22Rv1 (cell line): ENCODE measurements around the gene ASCL5.

ENCODE experiments used
- H3K27ac ChIP-seq: fragments of 450-650 bp; 2 replicates; pipeline ENCODE4 v1.5.1; 2017
- ZFX ChIP-seq: fragments of 450-650 bp; IDR thresholded peaks from 2 replicates; pipeline ENCODE4 v1.6.1; 2017; ENCODE audit warnings: antibody characterized with exemption, borderline replicate concordance
- TF ChIP-seq, protein P1 (sequence below): fragments of 450-650 bp; IDR thresholded peaks from 2 replicates; pipeline ENCODE4 v1.5.1; 2017; ENCODE audit warnings: mild to moderate bottlenecking

Gene ASCL5

DNA sequence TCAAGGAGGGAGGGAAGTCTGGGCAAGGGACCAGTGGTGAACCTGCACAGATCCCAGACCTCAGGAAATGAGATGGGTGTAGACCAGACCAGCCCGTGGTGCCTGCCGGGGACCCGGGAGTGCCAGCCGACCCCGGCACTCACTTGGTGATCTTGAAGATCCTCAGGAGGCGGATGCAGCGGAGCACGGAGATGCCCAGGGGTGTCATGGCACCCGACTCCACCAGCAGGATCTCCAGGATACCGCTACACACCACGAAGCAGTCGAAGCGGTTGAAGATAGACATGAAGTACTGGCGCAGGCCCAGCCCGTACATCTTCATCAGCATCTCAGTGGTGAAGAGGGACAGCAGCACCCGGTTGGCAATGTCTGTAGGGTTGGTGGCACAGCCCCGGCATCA, 49.2 kb downstream of the ASCL5 start:
- H3K27ac ChIP-seq: no peak overlapping the region
- TF ChIP-seq ZFX: no peak
- TF ChIP-seq, protein P1, sequence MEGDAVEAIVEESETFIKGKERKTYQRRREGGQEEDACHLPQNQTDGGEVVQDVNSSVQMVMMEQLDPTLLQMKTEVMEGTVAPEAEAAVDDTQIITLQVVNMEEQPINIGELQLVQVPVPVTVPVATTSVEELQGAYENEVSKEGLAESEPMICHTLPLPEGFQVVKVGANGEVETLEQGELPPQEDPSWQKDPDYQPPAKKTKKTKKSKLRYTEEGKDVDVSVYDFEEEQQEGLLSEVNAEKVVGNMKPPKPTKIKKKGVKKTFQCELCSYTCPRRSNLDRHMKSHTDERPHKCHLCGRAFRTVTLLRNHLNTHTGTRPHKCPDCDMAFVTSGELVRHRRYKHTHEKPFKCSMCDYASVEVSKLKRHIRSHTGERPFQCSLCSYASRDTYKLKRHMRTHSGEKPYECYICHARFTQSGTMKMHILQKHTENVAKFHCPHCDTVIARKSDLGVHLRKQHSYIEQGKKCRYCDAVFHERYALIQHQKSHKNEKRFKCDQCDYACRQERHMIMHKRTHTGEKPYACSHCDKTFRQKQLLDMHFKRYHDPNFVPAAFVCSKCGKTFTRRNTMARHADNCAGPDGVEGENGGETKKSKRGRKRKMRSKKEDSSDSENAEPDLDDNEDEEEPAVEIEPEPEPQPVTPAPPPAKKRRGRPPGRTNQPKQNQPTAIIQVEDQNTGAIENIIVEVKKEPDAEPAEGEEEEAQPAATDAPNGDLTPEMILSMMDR: no peak

DNA sequence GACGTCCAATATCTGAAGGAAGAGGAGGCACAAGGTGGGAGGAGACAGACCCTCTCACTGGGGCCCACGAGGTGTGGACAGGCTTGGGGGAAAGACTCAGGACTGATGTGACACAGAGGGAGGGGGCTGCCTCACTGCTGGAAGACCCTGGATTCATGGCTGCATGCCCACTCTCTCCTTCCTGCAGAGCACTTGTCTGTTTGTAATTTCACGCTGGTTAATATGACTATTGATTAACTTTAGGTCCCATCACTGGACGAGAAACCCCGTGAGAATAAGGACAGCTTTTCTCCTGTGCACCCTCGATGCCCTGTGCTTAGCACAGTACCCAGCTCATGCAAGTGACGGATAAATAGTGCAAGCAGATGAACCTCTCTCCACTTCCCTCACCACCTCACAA, 49.9 kb downstream of the ASCL5 start:
- no peak overlapping the region for H3K27ac ChIP-seq
- no peak for TF ChIP-seq ZFX
- TF ChIP-seq, protein P1: no peak

DNA sequence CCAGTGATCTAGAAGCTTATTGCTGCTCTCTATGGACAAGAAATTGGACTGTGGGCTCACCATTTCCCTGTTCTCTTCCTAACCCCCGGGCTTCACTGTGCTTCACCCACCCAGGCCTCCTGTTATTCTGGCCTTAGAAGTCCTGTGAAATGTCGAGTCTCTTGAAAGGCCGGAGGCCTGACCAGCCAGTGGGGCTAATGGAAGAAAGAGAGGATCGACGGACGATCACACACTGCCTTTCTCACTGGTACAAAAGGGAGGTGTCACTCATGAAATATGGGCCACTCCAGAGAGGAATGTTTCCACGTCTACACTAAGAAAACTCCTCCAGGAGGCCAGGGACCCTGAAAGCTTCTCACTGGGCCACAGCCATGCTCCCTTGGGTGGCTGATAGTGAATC, 50.9 kb downstream of the ASCL5 start:
- no peak overlapping the region for H3K27ac ChIP-seq
- TF ChIP-seq ZFX: no peak
- TF ChIP-seq, protein P1: no peak

DNA sequence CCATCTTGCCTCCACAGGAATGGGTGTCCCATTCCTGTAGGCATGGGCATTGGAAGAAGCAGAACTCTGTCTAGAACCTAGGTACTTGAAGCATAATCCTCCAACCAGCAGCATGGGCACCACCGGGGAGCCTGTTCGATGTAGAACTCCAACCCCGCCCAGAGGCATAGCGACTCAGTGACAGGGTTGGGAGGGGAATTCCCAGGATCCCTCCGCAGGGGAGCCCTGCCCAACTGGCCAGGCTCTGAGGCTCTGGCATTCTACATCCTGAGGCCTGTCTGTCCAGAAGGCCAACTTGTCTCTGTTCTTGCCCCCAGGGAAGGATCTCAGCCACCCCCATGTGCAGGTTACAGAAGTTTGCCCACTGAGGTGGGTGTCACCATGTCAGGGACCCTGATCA, 53.0 kb downstream of the ASCL5 start:
- no peak for TF ChIP-seq ZFX
- H3K27ac ChIP-seq: no peak overlapping the region

DNA sequence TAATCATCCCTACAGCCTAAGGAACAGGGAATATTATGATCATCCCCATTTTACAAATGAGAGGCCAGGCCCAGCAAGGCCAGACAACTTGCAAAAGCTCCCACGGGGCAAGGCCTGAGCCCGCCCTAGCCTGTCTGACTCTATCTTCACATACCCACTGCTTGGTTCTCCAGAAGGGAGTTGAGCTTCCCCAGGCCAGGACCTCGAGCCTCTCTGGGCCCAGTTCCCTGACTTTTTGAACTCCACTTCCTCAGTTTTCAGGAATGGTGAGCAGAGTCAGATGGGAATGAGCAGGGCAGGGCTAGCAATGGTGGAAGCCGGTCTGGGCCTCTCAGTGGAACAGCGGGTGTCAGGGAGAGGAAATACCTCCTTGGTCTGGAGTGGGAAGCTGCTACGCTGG, 54.1 kb downstream of the ASCL5 start:
- no peak for TF ChIP-seq ZFX
- TF ChIP-seq, protein P1: no peak
- H3K27ac ChIP-seq: no peak overlapping the region

DNA sequence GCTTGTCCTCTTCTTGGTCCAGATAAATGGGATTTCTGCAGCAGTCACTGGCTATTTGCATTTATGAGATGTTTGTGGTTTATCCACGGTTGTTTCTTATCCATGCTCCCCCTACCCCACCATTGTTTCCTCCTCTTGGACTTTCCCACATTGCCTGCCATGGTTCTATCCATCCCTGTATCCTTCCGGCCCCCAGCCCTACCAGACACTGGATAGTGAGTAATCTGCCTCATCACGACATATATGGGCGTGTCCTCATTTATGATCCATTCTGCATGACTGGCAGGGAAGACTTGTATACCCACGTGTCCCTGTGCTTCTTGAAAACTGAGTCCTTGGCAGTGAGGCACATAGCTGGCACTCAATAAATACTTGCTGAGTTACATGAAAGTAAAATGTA, 54.8 kb downstream of the ASCL5 start:
- TF ChIP-seq, protein P1: no peak
- no peak for TF ChIP-seq ZFX
- no peak overlapping the region for H3K27ac ChIP-seq

DNA sequence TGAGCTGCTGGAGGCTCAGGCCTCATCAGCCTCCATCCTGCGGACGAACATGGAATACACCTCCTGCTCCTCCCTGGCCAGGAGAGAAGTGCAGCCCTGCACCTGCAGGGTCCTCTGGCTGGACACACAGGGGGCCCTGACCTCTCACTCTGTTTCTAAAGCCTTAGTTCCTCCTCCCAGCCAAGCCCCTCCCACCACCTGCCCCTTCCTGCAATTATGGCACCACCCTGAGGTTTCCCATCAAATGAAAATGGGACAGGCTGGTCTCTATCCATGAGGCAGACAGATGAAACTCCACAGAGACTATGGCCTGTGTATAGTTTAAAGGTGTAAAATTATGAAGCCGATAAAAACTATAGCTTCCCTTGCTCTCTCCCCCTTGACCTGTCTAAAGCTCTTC, 57.3 kb downstream of the ASCL5 start:
- TF ChIP-seq, protein P1: no peak
- no peak for TF ChIP-seq ZFX
- H3K27ac ChIP-seq: no peak overlapping the region

DNA sequence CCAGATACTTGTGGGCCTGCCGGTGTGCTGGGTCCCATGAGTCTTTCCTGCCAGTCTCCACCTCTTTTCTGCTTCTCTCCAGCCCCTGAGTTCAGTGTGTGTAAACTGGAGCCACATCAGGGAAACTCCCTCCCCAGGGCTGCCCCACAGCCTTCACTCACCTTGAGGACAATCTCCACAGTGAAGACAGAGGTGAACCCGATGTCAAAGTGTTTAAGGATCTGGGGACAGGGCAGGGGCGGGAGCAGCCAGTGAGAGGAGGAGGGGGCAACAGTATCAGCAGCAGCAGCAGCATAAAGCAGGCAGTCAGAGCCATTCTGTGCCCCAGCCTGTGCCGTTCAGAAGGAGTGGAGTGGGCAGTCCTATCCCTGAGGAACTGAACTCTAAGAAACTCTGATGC, 58.0 kb downstream of the ASCL5 start:
- no peak overlapping the region for H3K27ac ChIP-seq
- TF ChIP-seq, protein P1: no peak
- no peak for TF ChIP-seq ZFX
